Measurements from ENCODE around the gene NKD2. TPM values are rescaled to one million over a fixed set of nuclear protein-coding genes. Genes with fewer than 3 reads are reported as not detected.

Gene NKD2
- total RNA-seq, 1 experiment from 2014 or later = 20.4 TPM

DNA sequence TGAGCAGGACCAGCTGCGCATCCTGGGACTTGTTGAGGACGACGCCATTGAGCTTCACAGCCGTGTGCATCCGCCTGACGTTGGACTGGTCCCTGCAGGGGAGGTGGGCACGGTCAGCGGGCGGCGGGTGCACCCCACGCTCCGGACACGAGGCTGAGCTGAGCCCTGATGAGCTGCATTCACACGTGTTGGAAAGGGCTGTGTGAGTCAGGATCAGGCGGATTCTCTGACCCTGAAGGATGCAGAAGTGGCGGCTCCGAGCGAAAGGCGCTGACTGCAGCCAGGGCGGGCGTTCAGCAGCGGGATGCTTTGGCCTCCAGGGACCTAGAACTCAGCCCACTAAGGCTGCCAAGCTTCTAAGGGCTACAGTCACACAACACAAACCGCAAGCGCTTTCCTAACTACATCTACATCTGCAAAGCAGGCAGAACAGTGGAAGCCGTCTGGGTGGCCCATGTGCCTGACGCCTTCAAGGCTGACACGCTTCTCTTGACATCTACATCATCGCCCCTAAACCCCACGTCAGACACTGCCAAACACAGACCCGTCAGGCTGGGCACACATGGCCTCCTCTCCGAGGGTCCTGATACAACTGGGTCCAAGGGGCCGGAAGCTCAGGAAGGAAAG, 44.9 kb downstream of the NKD2 start:
- Histone ChIP-seq H2AFZ (ENCODE audit: low read depth, low read length, poor library complexity, severe bottlenecking) (no peak overlapping the region), H3K27me3 (ENCODE audit: insufficient read depth, low read length) (no peaks in the 10 kb centered on the region), H4K20me1 (ENCODE audit: insufficient read depth) (no peaks in the 10 kb centered on the region), H3K9me3 (ENCODE audit: control insufficient read depth in 1 of 2, insufficient read depth in 1 of 2, low read depth in 1 of 2, low read length in 2 of 2) (no peaks in the 10 kb centered on the region), H3K4me1 (ENCODE audit: control insufficient read depth in 1 of 2, insufficient read depth in 2 of 2, low read length in 2 of 2) (no peaks in the 10 kb centered on the region), H3K27ac (ENCODE audit: low read depth, low read length) (no peak overlapping the region), H3K9me2 (ENCODE audit: insufficient read depth) (no peaks in the 10 kb centered on the region), H3K79me2 (ENCODE audit: insufficient read depth, low read length) (no peaks in the 10 kb centered on the region), H3K4me3 (replicated peaks in 1 of 2; ENCODE audit: low read depth in 1 of 2, low read length in 2 of 2) (no peak overlapping the region), H3K4me2 (ENCODE audit: low read length) (no peak overlapping the region), H3K9ac (ENCODE audit: low read length) (no peak overlapping the region), H3K36me3 (ENCODE audit: control insufficient read depth in 1 of 2, insufficient read depth in 2 of 2, low read length in 2 of 2) (peaks cover 0 to 3% of the 10 kb centered on the region in 2 experiments; a peak in 2 of 4 replicates)
- POLR2A ChIA-PET = no interaction called here
- no TSS peak for BruUV-seq (replicated peaks)
- ATAC-seq (no peak), DNase-seq (ENCODE audit: low read depth, low spot score) (no peak)
- intact Hi-C loops (cut with micrococcal nuclease) = no loop called here
- RAD21 ChIA-PET (ENCODE audit: low non-redundant PET in 1 of 2, low total read pairs in 2 of 2, uncharacterized antibody in 2 of 2, unreplicated experiment in 2 of 2) = no interaction called here
- no peak for TF ChIP-seq TCF7L2 (IDR thresholded peaks at IDR 0.05; ENCODE audit: borderline replicate concordance, extremely low read depth, insufficient read depth, insufficient read length)
- no peak for TF ChIP-seq ZFX (IDR thresholded peaks at IDR 0.05)
- TF ChIP-seq YY1 (IDR thresholded peaks at IDR 0.05; ENCODE audit: extremely low read depth, insufficient replicate concordance, low read depth, low read length) = no peak
- TF ChIP-seq, protein P1, sequence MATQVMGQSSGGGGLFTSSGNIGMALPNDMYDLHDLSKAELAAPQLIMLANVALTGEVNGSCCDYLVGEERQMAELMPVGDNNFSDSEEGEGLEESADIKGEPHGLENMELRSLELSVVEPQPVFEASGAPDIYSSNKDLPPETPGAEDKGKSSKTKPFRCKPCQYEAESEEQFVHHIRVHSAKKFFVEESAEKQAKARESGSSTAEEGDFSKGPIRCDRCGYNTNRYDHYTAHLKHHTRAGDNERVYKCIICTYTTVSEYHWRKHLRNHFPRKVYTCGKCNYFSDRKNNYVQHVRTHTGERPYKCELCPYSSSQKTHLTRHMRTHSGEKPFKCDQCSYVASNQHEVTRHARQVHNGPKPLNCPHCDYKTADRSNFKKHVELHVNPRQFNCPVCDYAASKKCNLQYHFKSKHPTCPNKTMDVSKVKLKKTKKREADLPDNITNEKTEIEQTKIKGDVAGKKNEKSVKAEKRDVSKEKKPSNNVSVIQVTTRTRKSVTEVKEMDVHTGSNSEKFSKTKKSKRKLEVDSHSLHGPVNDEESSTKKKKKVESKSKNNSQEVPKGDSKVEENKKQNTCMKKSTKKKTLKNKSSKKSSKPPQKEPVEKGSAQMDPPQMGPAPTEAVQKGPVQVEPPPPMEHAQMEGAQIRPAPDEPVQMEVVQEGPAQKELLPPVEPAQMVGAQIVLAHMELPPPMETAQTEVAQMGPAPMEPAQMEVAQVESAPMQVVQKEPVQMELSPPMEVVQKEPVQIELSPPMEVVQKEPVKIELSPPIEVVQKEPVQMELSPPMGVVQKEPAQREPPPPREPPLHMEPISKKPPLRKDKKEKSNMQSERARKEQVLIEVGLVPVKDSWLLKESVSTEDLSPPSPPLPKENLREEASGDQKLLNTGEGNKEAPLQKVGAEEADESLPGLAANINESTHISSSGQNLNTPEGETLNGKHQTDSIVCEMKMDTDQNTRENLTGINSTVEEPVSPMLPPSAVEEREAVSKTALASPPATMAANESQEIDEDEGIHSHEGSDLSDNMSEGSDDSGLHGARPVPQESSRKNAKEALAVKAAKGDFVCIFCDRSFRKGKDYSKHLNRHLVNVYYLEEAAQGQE (IDR thresholded peaks at IDR 0.05; ENCODE audit: low read depth) = no peak
- no peak for TF ChIP-seq FOSL1 (IDR thresholded peaks at IDR 0.05; ENCODE audit: low read depth)
- TF ChIP-seq, protein P2, sequence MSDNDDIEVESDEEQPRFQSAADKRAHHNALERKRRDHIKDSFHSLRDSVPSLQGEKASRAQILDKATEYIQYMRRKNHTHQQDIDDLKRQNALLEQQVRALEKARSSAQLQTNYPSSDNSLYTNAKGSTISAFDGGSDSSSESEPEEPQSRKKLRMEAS (IDR thresholded peaks at IDR 0.05) = no peak
- TF ChIP-seq EGR1 (IDR thresholded peaks at IDR 0.05; ENCODE audit: low read depth) = no peak
- TF ChIP-seq, protein P3, sequence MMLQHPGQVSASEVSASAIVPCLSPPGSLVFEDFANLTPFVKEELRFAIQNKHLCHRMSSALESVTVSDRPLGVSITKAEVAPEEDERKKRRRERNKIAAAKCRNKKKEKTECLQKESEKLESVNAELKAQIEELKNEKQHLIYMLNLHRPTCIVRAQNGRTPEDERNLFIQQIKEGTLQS (IDR thresholded peaks at IDR 0.05) = no peak
- TF ChIP-seq CBX3 (IDR thresholded peaks at IDR 0.05; ENCODE audit: low read depth) = no peak
- no peak for TF ChIP-seq SRF (IDR thresholded peaks at IDR 0.05; ENCODE audit: low read depth)
- no peak for TF ChIP-seq RAD21 (IDR thresholded peaks at IDR 0.05; ENCODE audit: low read depth)
- no peak for TF ChIP-seq POLR2A (IDR thresholded peaks at IDR 0.05; ENCODE audit: borderline replicate concordance, extremely low read depth, insufficient read depth, insufficient read length)
- no peak for TF ChIP-seq EZH2 (IDR thresholded peaks at IDR 0.05)
- CTCF ChIA-PET = no interaction called here

All from HCT116 (cell line).